DMS114 treated with DMSO at 0.1 percent for 48 hours (cell line): ENCODE results near the gene CTR9.

Experiments
- DNase-seq: peaks from one replicate; lab custom pipeline; 2025; ENCODE audit not compliant: unreplicated experiment; lab: John Stamatoyannopoulos, UW

Gene CTR9

GRCh38 chr11:10750838-10751580, at the start of gene CTR9:
TSS of gene CTR9 (plus strand) at chr11:10751246. CDS start at chr11:10751413, 167 bp downstream.
- DNase-seq = peak; percentile 59

GRCh38 chr11:10701982-10702381, 49.1 kb upstream of the CTR9 start:
- no peak for DNase-seq

- no peak for DNase-seq
These were observed 42.9 kb upstream of the CTR9 start for GRCh38 chr11:10708131-10708530.

- DNase-seq = no peak
These were observed 41.6 kb upstream of the CTR9 start for GRCh38 chr11:10709299-10710086.

- DNase-seq = no peak
These were observed 35.5 kb upstream of the CTR9 start for GRCh38 chr11:10715571-10715970.

DNA sequence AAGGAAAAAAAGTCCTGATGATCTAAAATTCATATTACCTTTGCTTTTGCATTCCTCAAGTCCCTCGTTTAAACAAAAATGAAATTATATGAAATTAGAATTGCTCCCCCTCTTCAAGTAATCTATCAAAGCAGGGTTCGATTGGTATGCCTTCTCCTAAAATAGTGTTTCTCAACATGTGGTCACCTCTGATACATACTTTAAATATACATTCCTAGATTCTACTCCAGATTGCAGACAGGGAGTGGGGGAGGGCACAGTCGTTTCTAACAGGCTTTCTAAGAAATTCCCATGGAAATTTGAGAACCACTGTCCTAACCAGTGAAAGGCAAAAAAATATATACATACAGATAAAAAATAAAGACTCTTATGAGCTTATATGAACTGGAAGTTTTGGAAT, 34.9 kb upstream of the CTR9 start:
- no peak for DNase-seq

DNA sequence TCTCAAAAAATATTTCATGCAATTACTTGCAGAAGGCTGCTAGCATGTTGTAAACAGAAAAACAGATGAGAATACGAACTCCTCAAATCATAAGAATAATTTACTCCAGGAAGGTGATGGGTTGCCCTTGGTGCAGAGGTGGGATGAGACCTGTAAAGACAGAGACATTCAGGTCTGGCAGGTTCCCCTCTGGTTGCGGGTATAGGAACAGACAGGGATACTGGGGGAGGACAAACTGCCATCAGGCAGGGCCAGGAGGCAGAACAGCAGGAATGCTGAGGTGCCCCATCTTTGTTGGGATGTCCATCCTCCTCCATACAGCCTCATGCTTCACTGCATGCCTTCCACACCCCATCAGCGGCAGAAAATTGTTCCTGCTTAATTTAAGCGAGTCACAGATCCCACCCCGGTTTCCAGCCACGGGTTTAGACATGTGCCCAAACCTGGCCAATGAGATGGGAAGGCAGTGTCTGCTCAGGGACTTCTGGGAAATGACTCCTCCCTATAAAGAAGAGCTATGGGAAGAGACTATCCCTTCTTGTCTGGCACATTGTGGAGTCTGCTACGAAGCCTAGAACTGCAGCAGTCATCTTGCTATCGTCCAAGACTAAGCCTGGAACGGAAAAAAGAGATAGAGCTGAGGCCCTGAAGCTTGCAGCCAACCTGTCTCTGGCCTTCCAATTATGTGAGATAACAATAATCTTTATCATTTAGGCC, 34.3 kb upstream of the CTR9 start:
- DNase-seq = no peak

- DNase-seq = no peak
These were observed 31.4 kb upstream of the CTR9 start for GRCh38 chr11:10719616-10720015.

DNA sequence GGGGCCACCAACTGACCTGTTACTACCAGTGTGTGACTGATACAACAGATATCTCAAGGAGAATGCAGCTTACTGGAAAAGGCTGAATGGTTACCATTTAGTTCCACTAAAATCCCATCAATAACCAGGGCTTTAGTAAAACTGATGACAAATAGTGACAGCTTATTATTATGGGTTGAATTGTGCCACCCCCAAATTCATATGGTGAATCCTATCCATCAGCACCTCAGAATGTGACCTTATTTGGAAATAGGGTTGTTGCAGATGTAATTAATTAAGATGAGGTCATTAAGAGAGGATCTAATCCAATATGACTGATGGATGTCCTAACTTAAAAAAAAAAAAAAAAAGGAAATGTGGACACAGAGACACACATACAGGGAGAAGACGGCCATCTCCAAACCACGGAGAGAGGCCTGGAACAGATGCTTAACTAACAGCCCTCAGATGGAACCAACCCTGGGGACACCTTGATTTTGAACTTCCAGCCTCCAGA, 30.1 kb upstream of the CTR9 start:
- DNase-seq = no peak

GRCh38 chr11:10722307-10722706, 28.7 kb upstream of the CTR9 start:
- DNase-seq = no peak

GRCh38 chr11:10725114-10725906, 25.7 kb upstream of the CTR9 start:
- no peak for DNase-seq

GRCh38 chr11:10725907-10726253, 25.2 kb upstream of the CTR9 start:
- no peak for DNase-seq

DNA sequence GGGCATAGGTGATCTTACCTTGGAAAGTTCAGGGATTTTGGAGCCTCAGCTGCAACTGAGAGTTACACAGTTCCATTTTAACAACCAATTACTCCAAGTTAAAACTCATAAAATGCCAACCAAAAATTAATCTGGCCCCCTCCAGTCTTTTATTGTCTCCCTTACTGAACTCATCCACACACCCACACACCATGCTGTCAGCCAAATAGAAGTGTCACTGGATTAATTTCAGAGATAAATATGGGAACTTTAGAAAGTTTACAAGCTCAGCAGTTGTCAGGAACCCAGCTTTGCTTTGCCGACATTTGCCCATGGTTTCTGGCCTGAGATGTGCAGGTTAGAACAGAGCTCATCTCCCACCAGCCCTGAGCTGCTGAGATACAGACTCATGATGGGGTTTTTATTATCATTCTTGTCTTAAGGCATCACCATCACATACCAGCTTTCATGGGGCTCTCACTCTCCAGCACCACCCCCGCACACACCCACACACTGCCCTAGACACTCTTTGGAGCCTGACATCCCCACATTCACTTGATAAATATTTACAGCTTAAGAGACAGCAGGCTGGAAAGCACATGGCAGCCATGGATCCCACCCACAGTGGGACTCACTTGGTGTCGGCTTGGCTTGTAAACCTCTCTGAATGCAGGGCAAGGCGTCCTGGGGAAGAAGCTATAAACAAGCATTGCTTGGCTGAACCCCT, 23.7 kb upstream of the CTR9 start:
- no peak for DNase-seq

GRCh38 chr11:10728154-10728553, 22.9 kb upstream of the CTR9 start:
- DNase-seq = no peak

DNA sequence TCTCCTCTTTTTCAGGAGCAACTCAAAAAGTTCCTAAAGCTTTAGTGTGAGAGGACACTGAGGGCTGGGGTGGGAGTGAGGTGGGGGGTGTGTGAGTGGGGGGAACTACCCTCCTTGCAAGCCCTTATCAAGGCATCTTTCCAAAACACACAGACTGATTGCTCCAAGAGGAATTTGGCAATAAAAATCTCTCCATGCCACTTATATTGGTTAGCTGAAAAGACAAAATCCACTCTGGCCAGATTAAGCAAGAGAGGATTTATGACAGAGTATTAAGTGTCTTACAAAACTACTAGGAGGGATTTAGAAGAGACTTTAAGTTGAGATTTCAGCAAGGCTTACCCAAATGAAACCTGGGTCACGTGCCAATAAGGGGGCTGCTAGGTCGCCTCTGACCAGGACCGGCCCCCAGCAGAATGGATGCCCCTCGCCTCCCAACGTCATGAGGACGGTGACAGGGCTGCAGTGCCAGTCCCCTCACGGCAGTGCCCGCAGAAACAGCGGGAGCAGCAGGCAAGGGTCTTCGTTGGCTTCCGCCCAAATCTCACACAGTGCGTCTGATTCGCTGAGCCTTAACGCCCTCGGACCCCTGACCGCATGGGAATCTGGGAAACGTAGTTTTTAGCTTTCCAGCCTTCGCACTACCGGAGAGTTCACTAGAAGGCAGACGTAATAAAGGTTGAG, 22.1 kb upstream of the CTR9 start:
- no peak for DNase-seq

DNA sequence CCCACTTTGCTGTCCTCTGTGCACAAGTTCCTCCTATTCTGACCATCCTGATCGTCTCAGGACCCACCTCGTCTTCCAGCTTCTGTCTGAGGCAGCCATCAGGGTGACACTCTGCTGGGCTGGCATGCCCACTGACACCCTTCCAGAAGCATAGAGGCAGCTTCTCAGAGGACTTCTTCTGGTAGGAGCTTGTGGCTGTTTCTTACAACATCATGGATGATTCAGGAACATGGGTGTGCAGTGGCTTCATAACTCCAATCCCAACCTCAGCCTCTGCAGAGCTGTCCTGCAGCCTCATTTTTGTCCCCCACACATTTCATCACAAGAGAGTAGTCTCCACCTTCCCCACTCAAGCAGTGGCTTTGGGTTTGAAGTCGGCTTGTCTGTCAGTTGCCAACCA, 20.9 kb upstream of the CTR9 start:
- no peak for DNase-seq

DNA sequence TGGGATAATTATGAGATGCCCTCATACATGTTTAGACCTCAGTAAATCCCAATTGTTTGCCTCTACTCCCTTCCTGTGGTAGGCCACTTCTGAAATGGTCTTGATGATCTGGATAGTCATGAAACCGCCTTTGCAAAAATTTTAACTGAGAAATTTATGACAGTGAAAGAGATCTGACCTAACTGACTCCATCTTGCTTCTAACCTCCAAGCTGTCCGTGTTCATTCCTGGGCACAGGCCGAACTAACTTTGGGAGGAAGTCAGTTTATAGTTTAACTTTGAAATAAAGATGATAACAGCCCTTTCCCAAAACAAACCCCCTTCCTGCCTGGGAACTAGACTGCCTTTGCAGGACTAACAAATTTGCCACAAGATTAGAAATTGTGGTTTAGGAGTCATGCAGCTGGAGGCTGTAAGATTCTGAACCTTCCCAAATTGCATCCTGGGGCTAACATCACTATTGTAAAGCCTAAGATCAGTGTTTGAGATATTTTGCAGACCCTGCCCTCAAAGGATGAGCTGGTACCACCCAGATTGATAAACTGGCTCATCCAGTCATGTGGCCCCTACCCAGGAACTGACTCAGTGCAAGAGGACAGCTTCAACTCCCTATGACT, 19.9 kb upstream of the CTR9 start:
- DNase-seq = no peak

- peak; percentile 61 for DNase-seq
These were observed 15.3 kb upstream of the CTR9 start for GRCh38 chr11:10735481-10736475.
